Stimulated activated CD8-positive, alpha-beta memory T cell treated with anti-CD3 and anti-CD28 coated beads, Interleukin-7, amount 100 ng/mL, for 1 hour (primary cell): ENCODE data around the gene POLDIP2.
"Not testable (repeated sequence)": the region's sequence is repeated elsewhere in the genome, so short reads cannot be mapped to it uniquely, and the experiment has no call there.

Experiments
- DNase-seq, 2 donors: peaks; one replicate each; pipeline ENCODE4 v3.0.0-alpha.2; 2020; ENCODE audit warnings: low read depth in 2 of 2

Gene POLDIP2

GRCh38 chr17:28366605-28367004 lies 9.3 kb upstream of the POLDIP2 start:
- no peak for DNase-seq

- no peak for DNase-seq
Observed at GRCh38 chr17:28365487-28365886, 8.2 kb upstream of the POLDIP2 start.

DNA sequence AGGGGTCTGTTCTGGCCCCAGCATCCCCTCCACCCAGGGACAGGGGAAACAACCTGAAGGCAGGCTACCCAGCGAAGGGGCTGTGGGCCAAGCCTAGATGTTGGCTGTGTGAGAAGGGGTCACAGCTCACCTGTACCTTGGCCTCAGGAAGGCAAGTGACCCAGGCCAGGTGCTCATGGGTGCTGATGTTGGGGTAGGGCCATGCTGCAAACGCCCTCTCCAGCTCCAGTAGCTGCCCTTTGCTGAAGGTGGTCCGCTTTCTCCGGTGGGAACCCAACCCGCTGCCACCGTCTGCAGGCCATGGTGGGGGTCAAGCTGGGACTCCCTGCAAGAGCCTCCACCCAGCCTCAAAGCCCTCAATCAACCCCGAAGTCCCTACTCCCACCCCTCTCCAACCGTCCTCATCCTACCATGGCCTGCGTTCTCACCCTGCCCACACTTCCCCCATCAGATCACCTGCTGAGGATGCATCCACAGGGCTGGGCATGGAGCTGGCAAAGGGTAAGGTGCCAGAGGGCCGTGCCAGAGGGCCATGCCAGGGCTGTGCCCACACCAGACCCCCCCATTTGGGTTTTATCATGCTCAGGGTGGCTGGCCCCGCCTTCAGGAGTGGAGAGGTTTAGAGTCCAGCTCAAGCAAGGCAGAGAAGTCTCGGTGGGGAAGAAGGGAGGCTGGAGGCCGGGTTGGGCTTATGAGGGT lies 7.5 kb upstream of the POLDIP2 start, which contains the start of gene SEBOX:
Gene SEBOX (minus strand): TSS at position 535 of the 699 bp plus-strand sequence. CDS start 48 bp downstream, at position 487.
- no peak for DNase-seq

DNA sequence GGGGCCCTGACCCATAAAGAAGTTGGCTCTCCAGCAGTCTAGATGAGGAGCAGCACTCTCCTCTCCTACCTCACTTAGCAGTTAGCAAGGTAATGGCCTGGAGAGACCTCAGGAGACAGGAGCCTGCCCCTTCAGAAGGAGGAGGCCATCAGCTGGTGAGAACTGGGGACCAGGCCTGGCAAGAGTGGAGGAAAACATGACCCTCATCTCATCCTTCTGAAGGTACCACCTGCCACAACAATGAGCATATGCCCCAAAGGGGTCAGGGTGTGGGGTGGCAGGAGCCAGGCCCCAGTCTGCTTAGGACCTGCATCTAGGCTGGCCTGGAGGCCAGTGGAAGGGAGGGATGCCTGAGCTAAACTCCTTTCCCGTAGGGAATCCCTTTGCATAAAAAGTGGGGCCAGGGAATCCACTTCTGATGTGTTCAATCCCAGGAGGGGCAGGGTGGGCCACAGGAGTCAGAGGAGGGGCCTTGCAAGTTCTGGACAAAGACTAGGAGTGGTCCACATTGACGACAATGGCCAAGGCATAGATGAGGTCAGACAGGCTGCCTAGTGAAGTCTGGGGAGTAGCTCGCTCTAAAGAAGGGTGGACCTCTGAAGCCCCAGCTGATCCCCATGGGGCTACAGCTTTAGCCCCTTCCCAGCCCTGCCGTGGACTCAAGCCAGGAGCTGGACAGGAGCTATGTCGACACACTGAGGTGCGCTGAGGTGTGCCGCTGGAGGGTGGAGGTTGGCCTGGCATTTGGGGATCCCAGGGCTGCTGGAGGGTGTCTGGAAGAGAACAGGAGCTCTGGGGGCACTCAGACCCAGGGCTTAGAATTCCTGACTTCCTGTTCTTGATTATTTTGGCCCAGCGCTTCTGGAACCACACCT lies 6.7 kb upstream of the POLDIP2 start:
- DNase-seq: no peak

GRCh38 chr17:28363186-28363585 lies 5.9 kb upstream of the POLDIP2 start:
- no peak for DNase-seq

DNA sequence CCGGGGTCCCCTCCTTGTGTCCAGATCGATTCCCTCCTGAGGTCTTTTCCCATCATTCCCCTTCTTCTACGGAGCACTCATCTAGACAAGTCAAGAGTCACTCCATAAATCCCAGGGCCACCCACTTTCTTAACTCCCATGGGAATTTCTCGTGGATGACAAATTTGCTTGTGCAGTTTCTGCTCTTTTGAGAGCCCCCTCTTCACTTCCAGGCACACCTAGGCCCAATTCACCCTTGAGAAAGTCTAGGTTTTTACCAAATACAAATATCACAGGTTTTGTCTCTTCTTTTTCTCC lies 522 bp upstream of the POLDIP2 start:
- DNase-seq: no peak

GRCh38 chr17:28350271-28350670 lies 7.1 kb downstream of the POLDIP2 start:
- DNase-seq: no peak

GRCh38 chr17:28348979-28349378 lies 8.3 kb downstream of the POLDIP2 start:
- DNase-seq: no peak

- DNase-seq: no peak
Observed at GRCh38 chr17:28347261-28347891, 10.0 kb downstream of the POLDIP2 start.

DNA sequence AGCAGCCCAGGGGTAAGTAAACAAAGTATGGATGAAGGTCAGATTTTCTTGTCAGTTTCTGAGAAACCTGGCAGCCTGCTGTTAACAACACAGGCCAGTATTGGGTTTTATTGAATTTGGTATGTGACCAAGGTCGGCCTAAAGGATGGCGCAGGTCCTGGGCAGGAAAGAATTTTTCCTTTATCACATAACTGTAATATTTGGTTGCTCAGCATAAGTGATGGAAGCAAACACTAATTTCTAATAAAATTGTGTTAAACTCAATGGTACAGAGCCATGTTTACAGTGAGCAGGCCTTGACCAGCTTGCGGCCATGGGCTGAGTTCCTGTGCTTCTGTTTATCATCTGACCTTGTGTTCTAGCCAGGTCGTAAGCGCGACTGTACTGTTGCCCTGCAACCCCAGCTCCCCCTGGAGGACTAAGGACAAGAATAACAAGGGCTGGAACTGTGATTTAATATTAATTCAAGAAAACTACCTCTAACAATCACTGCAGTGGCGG lies 10.5 kb downstream of the POLDIP2 start:
- no peak for DNase-seq

GRCh38 chr17:28346199-28346580 lies 11.1 kb downstream of the POLDIP2 start:
- DNase-seq: no peak

GRCh38 chr17:28345419-28346198 lies 11.7 kb downstream of the POLDIP2 start:
- no peak for DNase-seq

DNA sequence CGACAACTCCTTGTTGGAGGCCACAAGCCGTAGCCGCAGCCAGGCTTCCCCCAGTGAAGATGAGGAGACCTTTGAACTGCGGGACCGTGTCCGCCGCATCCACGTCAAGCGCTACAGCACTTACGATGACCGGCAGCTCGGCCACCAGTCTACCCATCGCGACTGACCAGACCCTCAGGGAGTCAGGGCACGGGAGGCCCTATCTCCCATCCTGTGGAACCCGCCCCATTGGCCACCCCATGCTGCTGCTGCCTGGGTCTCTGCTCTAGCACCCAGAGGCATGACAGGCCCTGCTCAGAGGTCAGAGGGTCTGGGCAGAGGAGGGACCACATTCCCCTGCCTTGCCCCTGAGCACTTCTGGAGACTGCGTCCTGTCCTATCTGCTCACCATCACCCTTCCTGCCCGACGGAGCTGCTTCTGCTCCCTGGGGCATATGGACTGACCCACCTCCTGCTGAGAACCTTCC lies 12.9 kb downstream of the POLDIP2 start:
- DNase-seq: no peak

GRCh38 chr17:28344011-28344410 lies 13.3 kb downstream of the POLDIP2 start:
- no peak for DNase-seq

- DNase-seq: no peak
Observed at GRCh38 chr17:28343491-28343932, 13.8 kb downstream of the POLDIP2 start.

DNA sequence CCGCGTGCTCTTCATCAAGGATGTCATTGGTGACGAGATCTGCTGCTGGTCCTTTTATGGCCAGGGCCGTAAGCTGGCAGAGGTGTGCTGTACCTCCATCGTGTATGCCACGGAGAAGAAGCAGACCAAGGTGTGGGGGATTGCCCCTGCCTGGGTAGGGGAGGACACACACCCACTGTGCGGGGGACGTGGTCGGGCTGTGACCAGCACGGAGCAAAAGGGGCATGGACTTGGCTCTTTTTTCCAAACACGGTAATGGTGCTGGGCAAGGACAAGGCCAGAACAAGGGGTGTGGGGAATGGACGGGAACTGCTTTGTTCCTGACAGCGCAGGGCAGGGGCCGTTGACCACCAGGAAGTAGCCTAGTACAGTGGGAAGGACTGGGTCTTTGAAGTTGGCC lies 15.0 kb downstream of the POLDIP2 start:
- DNase-seq: no peak

GRCh38 chr17:28341516-28341915 lies 15.8 kb downstream of the POLDIP2 start:
- DNase-seq: no peak

DNA sequence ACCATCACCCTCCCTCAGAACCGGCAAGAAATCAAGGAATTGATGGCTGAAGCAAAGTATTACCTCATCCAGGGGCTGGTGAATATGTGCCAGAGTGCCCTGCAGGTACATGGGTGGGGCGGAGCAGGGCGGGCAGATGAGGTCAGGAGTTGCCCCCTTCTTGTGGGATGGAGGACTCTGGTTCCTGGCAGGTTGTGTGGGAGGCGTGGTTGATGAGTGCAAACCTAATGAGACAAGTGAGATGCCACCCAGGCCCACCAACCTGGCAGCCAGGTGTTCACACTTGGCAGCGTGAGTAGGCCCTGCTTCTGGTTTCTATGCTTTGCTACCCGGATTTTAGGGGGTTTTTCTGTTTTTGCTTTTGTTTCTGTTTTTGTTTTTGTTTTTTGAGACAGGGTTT lies 17.0 kb downstream of the POLDIP2 start:
- no peak for DNase-seq

DNA sequence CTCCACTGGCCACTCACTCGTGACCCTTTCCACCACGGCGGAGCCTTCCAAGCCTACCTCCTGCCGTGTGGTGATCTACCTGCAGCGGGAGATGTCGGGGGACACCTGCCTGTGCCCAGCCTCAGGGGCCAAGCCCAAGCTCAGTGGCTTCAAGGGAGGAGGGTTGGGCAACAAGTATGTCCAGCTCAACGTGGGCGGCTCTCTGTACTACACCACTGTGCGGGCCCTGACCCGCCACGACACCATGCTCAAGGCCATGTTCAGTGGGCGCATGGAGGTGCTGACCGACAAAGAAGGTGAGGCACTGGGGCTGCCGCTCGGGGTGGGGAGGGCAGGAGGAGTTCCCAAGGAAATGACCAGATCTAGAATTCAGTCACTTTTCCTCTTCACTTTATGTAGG lies 17.9 kb downstream of the POLDIP2 start:
- no peak for DNase-seq

DNA sequence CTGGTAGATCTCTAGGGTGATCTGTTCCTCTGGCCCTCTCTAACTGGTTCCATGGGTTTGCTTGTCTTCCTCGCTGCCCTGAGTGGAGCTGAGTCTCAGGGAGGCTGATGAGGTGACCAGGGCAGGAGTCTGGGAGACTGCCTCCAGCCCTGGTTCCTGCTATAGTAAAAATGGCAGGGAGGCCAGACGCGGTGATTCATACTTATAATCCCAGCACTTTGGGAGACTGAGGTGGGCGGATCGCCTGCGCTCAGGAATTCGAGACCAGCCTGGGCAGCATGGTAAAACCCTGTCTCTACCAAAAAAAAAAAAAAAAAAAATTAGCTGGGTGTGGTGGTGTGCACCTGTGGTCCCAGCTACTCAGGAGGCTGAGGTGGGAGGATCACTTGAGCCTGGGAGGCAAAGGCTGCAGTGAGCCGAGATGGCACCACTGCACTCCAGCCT lies 18.5 kb downstream of the POLDIP2 start:
- not testable (repeated sequence) for DNase-seq

- no peak for DNase-seq
Observed at GRCh38 chr17:28338056-28338768, 19.1 kb downstream of the POLDIP2 start.
